PFSK-1 (cell line): ENCODE results near the gene CTSZ.

ENCODE experiments used
- REST ChIP-seq, 2 experiments: IDR thresholded peaks; 2 replicates each; pipeline versions ENCODE4 v1.6.1 to v1.8.0; 2011 to 2012; ENCODE audit warnings: low read depth in 2 of 2, low read length in 2 of 2, control low read depth in 1 of 2, inconsistent platforms in 1 of 2, mild to moderate bottlenecking in 1 of 2, moderate library complexity in 1 of 2; ENCODE audit not compliant: insufficient read depth in 1 of 2
- TAF1 ChIP-seq: IDR thresholded peaks from 2 replicates; pipeline ENCODE4 v1.6.1; 2012; ENCODE audit warnings: low read length, control low read depth, borderline replicate concordance; ENCODE audit not compliant: insufficient read depth

GRCh38 chr20:58967652-58968429, 39.2 kb downstream of the CTSZ start:
- TF ChIP-seq TAF1 (no peak), REST (IDR thresholded peaks at IDR 0.05; ENCODE audit: insufficient read depth in 1 of 2, low read depth in 2 of 2, low read length in 2 of 2) (no peak)
